Stimulated activated CD8-positive, alpha-beta memory T cell treated with anti-CD3 and anti-CD28 coated beads, Interleukin-2, amount 100 ng/mL, for 1 hour (primary cell): Measurements from ENCODE around the gene FABP6.
A peak's percentile ranks its signal among the peaks of the same experiment; 100 is the strongest.

Experiments used
- DNase-seq, 2 donors: peaks; one replicate each; pipeline ENCODE4 v3.0.0-alpha.2; 2020; ENCODE audit warnings: low read depth in 2 of 2

FABP6 gene

GRCh38 chr5:160262151-160263074 lies 33.1 kb downstream of the FABP6 start:
- DNase-seq, result no peak

GRCh38 chr5:160263326-160263855 lies 34.1 kb downstream of the FABP6 start:
- DNase-seq, result no peak

- DNase-seq, result no peak
These were observed 36.7 kb downstream of the FABP6 start for GRCh38 chr5:160266044-160266443.

- DNase-seq, result no peak
These were observed 37.5 kb downstream of the FABP6 start for GRCh38 chr5:160266752-160267345.

GRCh38 chr5:160268121-160268520 lies 38.8 kb downstream of the FABP6 start:
- DNase-seq, result no peak

- DNase-seq, result no peak
These were observed 39.7 kb downstream of the FABP6 start for GRCh38 chr5:160269017-160269416.

GRCh38 chr5:160270704-160271103 lies 41.4 kb downstream of the FABP6 start:
- DNase-seq, result no peak

- peak in 1 of 2 donors; percentile 10 for DNase-seq
These were observed 42.1 kb downstream of the FABP6 start for GRCh38 chr5:160271396-160271795.

- DNase-seq, result no peak
These were observed 42.5 kb downstream of the FABP6 start for GRCh38 chr5:160271836-160272235.

- DNase-seq, result no peak
These were observed 43.0 kb downstream of the FABP6 start for GRCh38 chr5:160272264-160272663.

- no peak for DNase-seq
These were observed 43.6 kb downstream of the FABP6 start for GRCh38 chr5:160272889-160273288.

GRCh38 chr5:160274483-160274931 lies 45.2 kb downstream of the FABP6 start:
- no peak for DNase-seq

- DNase-seq, result no peak
These were observed 49.0 kb downstream of the FABP6 start for GRCh38 chr5:160278343-160278742.

- no peak for DNase-seq
These were observed 51.2 kb downstream of the FABP6 start for GRCh38 chr5:160280384-160281095.

GRCh38 chr5:160281275-160281674 lies 52.0 kb downstream of the FABP6 start:
- DNase-seq, result no peak

- no peak for DNase-seq
These were observed 55.1 kb downstream of the FABP6 start for GRCh38 chr5:160284291-160284873.

- DNase-seq, result no peak
These were observed 56.0 kb downstream of the FABP6 start for GRCh38 chr5:160285316-160285715.

GRCh38 chr5:160286947-160287346 lies 57.6 kb downstream of the FABP6 start:
- no peak for DNase-seq

- no peak for DNase-seq
These were observed 58.2 kb downstream of the FABP6 start for GRCh38 chr5:160287378-160288051.
